Uterus (tissue), 2 donors: ENCODE measurements around the gene KLK8.

Experiments used
- CTCF ChIP-seq, 4 experiments: fragments of 200-600 bp in 2 of 4; fragments of 450-650 bp in 2 of 4; sonication (generic) in 2 of 4; IDR thresholded peaks; one replicate each; pipeline ENCODE4 v1.5.1; 2016 to 2019; ENCODE audit warnings: antibody characterized with exemption in 4 of 4, mild to moderate bottlenecking in 2 of 4, moderate library complexity in 1 of 4
- POLR2A ChIP-seq, 2 donors: fragments of 450-650 bp; IDR thresholded peaks; one replicate each; pipeline ENCODE4 v1.6.1; 2016; ENCODE audit warnings: antibody characterized with exemption in 2 of 2, mild to moderate bottlenecking in 1 of 2, moderate library complexity in 1 of 2

GRCh38 chr19:50967929-50968715 lies 33.3 kb downstream of the KLK8 start:
- TF ChIP-seq CTCF (IDR thresholded peaks at IDR 0.05), result no peak
- no peak for TF ChIP-seq POLR2A (IDR thresholded peaks at IDR 0.05)
